PFSK-1 (cell line): ENCODE data around the gene ASCC3.

Experiments
- FOXP2 ChIP-seq: optimal IDR thresholded peaks from 2 replicates; pipeline ENCODE3; 2011; ENCODE audit warnings: borderline replicate concordance, control low read depth, inconsistent platforms; ENCODE audit not compliant: insufficient read depth; ENCODE audit errors: extremely low read length, extremely low read depth
- POLR2AphosphoS5 ChIP-seq: IDR thresholded peaks from 2 replicates; pipeline ENCODE4 v1.6.1; 2012; ENCODE audit warnings: low read depth, mild to moderate bottlenecking, control low read depth, low read length, moderate library complexity
- SIN3A ChIP-seq: IDR thresholded peaks from 2 replicates; pipeline ENCODE4 v1.6.1; 2012; ENCODE audit warnings: mild to moderate bottlenecking, low read length, moderate library complexity, borderline replicate concordance; ENCODE audit not compliant: insufficient read depth
- TAF1 ChIP-seq: IDR thresholded peaks from 2 replicates; pipeline ENCODE4 v1.6.1; 2012; ENCODE audit warnings: low read length, control low read depth, borderline replicate concordance; ENCODE audit not compliant: insufficient read depth
- TF ChIP-seq, protein P1 (sequence below), 2 experiments: IDR thresholded peaks; 2 replicates each; pipeline versions ENCODE4 v1.6.1 to v1.8.0; 2011 to 2012; ENCODE audit warnings: low read depth in 2 of 2, low read length in 2 of 2, control low read depth in 1 of 2, inconsistent platforms in 1 of 2, mild to moderate bottlenecking in 1 of 2, moderate library complexity in 1 of 2; ENCODE audit not compliant: insufficient read depth in 1 of 2

ASCC3 gene

DNA sequence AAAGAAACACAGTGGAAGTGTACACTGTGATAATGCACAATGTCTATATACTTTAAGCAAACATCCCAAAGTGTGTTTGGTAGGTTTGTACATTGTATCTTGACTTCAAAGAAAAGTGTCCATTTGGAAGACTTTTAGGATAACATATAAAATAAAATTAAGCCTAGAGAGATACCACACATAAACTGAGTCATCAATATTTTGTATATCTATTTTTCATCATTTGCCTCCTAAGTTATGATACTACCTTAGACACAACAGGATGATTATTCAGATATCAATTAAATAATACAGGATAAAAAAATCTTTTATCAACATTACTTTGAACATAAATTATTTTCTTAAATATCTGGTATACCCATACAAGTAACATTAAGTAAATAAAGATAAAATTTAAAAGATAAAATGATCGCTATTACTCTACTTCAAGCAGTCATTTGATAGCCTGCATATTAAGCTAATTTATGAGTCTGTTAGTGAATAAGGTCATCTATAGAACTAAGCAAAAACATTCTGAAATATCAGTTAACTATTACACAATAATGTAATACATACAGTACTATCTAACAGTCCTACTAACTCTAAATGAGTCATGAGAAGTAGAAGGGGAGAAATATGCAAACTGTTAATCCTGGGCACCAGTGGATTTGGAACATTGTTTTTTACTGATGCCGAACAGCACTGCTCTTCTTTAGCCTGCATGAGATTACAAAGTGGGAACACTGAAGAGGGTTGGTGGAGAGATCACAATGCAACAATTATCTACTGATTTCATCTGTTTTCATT lies 258.0 kb downstream of the ASCC3 start:
- TF ChIP-seq POLR2AphosphoS5 (no peak), SIN3A (no peak), FOXP2 (no peak), TAF1 (no peak)
- TF ChIP-seq, protein P1, sequence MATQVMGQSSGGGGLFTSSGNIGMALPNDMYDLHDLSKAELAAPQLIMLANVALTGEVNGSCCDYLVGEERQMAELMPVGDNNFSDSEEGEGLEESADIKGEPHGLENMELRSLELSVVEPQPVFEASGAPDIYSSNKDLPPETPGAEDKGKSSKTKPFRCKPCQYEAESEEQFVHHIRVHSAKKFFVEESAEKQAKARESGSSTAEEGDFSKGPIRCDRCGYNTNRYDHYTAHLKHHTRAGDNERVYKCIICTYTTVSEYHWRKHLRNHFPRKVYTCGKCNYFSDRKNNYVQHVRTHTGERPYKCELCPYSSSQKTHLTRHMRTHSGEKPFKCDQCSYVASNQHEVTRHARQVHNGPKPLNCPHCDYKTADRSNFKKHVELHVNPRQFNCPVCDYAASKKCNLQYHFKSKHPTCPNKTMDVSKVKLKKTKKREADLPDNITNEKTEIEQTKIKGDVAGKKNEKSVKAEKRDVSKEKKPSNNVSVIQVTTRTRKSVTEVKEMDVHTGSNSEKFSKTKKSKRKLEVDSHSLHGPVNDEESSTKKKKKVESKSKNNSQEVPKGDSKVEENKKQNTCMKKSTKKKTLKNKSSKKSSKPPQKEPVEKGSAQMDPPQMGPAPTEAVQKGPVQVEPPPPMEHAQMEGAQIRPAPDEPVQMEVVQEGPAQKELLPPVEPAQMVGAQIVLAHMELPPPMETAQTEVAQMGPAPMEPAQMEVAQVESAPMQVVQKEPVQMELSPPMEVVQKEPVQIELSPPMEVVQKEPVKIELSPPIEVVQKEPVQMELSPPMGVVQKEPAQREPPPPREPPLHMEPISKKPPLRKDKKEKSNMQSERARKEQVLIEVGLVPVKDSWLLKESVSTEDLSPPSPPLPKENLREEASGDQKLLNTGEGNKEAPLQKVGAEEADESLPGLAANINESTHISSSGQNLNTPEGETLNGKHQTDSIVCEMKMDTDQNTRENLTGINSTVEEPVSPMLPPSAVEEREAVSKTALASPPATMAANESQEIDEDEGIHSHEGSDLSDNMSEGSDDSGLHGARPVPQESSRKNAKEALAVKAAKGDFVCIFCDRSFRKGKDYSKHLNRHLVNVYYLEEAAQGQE (IDR thresholded peaks at IDR 0.05; ENCODE audit: insufficient read depth in 1 of 2, low read depth in 2 of 2, low read length in 2 of 2) = no peak

DNA sequence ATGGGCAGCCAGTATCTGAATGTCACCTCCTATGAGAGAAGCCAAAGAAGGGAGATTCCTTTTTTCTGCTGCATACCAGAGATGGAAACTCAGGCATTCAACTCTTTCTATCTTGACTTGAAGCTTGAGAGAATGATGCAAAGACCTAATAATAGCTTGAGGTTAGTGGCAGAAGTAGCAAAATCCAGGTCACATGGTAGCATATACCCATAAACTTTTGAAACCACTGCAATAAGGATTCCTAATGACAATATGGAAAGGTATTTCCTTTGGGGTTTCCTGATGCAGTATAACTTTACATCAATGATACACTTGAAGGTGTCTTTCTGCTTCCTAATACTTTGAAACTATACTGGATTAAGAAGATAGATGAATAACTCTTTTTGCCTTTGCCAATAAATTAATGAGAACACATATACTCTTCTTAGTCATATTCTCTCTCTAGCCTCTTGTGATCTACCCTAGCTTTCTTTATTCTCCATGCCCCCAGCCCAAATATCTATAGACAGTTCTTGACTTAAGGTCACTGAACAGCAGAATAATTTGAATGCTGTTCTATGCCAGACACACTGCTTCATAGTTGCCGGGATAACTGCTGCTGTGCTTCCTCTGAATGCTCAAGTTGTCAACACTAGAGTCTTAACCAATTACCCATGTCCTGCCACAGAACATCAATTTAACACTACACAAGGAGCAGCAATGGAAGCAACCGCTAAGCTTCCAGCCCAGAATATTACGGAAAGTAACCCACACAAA lies 260.9 kb downstream of the ASCC3 start:
- TF ChIP-seq, protein P1 (IDR thresholded peaks at IDR 0.05; ENCODE audit: insufficient read depth in 1 of 2, low read depth in 2 of 2, low read length in 2 of 2) = no peak
- TF ChIP-seq FOXP2 = no peak
- no peak for TF ChIP-seq SIN3A
- TF ChIP-seq TAF1 = no peak
- no peak for TF ChIP-seq POLR2AphosphoS5

DNA sequence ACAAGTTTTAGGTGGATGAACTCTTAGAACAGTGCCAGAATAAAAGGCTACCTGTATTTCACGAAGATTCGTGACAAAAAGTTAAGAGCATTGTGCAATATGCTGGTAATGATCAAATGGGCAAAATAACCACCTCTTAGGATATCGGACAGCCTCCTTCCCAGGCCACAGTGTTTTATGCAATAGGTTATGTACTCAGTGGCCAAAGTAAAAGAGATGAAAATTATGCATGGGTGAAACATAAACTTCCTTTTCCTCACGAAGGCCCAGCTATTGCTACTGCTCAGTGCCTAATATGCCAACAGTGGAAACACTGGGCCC lies 262.8 kb downstream of the ASCC3 start:
- no peak for TF ChIP-seq SIN3A
- no peak for TF ChIP-seq TAF1
- no peak for TF ChIP-seq POLR2AphosphoS5
- TF ChIP-seq FOXP2 = no peak
- TF ChIP-seq, protein P1 (IDR thresholded peaks at IDR 0.05; ENCODE audit: insufficient read depth in 1 of 2, low read depth in 2 of 2, low read length in 2 of 2) = no peak

DNA sequence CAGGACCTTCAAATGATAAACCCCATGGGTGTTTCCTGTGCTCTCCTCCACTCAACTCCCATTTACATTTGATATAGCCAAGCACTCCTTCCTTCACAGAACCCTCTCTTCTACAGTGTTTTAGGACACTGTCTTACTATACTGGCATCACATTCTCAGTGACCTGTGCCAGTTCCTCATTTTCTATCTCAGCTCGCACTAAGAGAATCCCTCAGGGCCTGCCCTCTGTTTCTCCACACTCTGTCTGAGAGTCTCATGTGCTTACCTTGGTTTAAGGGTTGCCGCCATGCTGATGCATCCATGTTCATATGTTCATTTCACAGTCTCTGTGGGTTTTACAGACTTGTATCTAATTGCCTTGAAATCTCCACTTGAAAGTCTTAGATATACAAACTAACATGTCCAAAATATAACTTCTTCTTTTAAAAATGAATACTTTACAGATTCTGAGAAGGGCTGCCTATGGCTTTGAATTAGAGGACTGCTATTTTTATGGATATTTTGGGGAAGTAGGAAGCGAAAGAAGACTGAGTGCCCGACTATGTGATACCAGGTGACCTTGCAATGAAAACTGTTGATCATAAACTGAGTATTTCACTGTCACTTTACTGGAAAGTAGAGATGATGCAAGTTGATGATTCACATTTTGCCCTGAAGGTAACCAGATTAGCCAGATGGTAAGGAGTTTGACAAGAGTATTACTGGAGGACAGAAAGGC lies 263.3 kb downstream of the ASCC3 start:
- TF ChIP-seq SIN3A (no peak), TAF1 (no peak), FOXP2 (no peak), POLR2AphosphoS5 (no peak)
- TF ChIP-seq, protein P1 (IDR thresholded peaks at IDR 0.05; ENCODE audit: insufficient read depth in 1 of 2, low read depth in 2 of 2, low read length in 2 of 2) = no peak
